HG02840 (cell line): ENCODE results near the gene BEND3.
"Not testable (repeated sequence)": the region's sequence is repeated elsewhere in the genome, so short reads cannot be mapped to it uniquely, and the experiment has no call there.

Source experiments
- ATAC-seq: cut with Tn5 transposase; IDR thresholded peaks from one replicate; pipeline ENCODE4 v1.9.1; 2021; ENCODE audit warnings: mild to moderate bottlenecking, moderate library complexity, moderate number of reproducible peaks; ENCODE audit not compliant: unreplicated experiment, low FRiP score

The BEND3 gene

DNA sequence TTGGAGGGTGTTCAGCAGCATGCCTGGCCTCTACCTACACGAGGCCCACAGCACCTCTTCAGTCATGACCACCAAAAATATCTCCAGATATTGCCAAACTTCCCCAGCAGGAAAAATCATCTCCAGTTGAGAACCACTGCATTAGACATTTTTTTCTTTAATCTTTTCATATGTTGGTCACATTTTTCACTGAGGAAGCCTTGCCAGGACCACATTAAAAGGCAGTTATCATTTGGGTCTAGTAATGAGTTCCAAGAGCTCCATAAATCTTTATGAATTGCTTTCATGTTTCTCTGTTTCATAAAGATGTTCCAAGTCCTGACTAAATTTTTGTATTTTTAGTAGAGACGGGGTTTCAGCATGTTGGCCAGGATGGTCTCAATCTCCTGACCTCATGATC is 58.5 kb downstream of the BEND3 start:
- no peak for ATAC-seq

DNA sequence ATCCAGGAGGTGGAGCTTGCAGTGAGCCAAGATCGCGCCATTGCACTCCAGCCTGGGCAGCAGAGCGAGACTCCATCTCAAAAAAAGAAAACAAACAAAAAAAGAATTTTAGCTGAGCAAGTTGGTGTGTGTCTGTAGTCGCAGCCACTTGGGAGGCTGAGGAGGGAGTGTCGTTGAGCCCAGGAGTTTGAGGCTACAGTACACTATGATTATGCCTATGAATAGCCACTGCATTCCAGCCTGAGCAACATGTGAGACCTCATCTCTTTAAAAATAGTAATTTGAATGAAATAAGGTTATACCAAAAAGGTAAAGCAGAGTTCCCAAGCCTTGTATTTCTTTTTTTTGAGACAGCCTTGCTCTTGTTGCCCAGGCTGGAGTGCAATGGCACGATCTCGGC is 67.5 kb downstream of the BEND3 start:
- no peak for ATAC-seq

DNA sequence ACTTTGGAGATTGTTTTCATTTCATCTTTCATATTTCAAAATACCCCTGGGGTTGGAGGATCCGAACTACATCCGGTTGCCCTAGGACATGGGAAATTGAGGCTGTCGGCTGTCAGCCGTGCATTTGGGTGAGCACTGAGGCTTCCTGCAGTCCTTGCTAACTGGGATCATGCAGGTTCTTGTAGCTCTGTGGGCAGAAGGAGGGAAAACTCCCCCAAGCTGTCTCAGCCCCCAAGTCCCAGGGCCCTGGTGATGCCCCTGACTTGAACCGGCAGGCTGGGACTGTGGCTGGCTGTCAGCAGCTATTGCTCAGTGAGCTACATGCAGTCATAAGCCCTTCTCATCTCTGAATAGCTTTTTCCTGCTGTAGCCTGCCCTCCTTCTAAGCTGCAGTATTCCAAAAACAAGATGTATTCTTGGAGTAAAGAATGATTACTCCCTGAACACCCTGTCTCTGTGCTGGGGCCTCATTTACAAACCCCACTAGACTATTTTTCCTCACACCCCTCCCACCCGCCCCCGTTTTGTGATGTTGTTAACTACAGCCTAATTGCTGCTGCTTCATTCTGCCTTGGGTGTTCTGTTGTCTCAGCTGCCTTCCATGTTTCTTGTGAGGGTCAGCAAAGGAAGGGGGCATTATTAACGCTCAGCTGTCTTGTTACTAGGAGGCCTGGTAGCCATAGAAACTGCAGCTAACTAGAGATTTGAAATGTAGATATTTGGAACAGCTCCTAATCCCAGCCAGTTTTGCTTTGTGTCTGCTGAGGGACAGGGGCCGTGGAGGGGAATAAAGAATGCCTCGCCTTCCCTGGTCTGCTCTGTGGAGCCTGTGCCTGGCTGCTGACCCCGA is 69.3 kb downstream of the BEND3 start:
- ATAC-seq, result no peak

DNA sequence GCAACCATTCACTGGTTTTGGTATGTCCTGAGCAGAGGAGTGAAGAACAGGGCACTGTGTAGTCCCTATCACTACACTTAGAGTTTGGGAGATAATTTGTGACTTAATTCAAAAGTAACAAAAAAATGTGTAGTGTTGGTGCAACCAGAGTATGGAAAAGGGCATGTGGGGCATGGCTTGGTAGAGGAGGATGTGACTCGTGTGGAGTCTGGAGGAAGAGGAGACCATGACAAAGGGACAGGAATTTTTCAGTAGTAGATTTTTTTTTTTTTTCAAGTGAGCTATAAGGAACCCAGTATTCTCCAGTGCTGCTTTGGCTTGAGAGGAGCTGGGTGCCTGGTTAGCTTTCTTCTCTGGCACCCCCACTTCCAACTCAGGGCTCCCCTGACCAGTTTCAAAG is 82.2 kb downstream of the BEND3 start:
- ATAC-seq, result no peak

DNA sequence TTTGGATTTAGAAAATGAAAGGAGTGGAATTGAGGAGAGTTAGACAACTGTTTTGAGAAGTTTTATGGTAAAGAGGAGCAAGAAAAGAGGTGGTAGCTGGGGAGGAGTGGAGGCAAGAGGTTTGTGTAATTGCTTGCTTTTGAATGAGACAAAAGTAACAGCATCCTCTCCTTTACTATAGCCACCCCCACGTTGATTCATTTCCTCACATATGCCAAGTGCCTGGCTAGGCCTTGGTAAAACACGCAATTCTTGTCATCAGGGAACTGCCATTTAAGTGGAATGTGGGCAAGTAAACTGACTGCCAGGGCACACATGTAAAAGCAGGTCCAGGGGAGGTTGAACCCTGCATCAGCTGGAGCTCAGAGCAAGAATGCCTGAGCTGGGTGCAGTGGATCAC is 83.3 kb downstream of the BEND3 start:
- no peak for ATAC-seq

DNA sequence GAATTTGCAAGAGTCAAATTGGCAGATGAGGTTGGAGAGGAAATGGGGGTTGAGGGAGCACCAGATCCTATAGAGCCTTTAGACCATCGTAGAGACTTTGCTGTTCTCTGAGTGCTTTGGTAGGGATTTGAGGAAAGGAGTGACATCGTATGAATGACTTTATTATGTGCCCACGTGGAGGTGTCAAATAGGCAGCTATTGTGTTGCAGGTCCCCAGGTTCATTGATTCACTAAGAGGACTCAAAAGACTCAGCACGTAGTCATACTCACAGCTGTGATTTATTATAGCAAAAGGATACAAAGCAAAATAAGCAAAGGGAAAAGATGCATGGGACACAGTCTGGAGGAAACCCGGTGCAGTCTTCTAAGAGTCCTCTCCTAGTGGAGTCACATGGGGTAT is 85.2 kb downstream of the BEND3 start:
- ATAC-seq, result no peak

DNA sequence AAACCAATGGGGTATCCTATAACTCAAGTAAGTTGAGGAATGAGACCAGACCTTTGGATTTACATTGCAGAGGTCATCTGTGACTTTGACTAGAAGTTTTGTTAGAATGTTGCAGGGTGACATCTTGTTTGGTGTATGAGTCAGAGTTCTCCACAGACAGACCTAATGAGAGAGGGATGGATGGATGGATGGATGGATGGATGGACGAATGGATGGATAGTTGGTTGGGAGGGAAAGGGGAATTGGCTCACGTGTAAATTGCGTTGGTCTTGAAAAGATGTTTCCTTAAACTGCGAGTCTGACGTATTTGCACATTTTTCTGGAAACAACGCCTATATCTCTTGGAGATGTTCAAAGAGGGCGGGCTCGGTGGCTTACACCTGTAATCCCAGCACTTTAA is 88.3 kb downstream of the BEND3 start:
- ATAC-seq, result no peak

DNA sequence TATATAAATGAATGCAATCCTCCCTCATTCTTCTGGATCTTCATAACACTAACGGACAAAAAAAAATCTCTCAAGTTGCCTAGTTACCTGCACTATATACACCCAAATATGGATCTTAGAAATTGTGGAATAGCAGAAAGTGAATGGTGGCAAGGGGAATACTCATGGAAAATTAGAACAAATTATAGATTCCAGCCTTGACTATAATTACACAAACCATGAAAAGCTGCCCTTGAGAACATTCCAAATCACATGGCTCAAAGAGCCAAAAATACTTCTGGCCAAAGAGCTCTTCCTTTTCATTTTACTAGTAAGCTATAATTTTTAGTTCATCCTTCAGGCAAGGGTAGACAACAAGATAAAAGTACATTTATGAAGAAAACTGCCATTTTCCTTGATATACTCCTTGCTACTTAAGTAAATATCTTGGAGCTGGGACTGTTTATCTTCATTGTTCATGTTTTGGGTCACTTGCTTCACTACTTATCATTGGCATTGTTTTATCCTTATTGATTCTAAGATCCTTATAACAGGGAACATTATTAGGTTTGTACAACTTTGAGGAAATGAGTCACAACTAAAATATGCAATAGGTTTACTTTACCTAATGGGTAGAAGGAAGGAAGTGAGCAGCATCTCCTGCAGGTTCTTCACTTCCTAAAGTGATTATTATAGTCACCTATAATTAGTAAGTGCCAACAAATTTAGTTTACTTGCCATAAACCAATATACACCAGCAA is 93.7 kb downstream of the BEND3 start:
- ATAC-seq, result no peak

DNA sequence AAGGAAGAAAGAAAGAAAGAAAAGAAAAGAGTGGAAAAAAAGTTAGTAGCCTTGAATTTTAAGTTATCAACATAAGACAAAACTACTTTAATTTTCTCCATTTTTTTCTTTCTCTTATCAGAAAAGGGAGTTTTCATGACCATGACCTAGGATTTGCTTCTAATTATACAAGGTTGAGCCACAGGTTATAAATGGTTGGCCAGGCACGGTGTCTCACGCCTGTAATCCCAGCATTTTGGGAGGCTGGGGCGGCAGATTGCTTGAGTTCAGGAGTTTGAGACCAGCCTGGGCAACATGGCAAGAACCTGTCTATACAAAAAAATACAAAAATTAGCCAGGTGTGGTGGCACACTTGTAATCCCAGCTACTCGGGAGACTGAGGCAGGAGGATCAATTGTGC is 95.1 kb downstream of the BEND3 start:
- ATAC-seq, result no peak

DNA sequence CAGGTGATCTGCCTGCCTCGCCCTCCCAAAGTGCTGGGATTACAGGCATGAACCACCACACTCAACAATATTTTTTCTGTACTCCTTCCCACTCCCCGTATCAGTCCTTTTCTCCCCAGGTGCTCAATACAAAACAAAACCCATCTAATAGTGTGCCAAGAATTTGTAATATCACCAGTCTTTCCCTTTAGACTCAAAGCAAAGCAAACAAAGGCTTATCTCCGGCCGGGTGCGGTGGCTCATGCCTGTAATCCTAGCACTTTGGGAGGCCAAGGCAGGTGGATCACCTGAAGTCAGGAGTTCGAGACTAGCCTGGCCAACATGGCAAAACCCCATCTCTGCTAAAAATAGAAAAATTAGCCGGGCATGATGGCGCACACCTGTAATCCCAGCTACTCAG is 95.7 kb downstream of the BEND3 start:
- not testable (repeated sequence) for ATAC-seq

DNA sequence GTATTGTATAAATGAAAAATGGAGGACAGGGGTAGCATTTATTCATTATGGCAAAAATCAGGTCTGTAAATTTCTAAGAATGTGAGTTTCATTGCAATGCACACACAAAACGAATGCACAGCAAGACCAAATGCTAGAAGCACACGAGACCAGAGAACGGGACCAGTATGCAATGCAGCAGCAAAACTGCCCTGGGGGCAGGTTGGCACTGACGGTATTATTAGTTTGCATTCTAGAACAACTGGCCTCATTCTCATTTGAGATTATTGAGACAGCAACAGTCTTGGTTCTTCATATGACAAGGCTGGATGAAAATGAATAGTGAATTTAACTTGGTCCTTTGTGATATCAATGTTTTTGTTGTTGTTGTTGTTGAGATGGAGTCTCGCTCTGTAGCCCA is 96.3 kb downstream of the BEND3 start:
- ATAC-seq, result no peak
